Retinal pigment epithelial cell (primary cell): ENCODE measurements around the gene NRP2.

ENCODE experiments used
- DNase-seq: peaks from one replicate; pipeline ENCODE4 v3.0.0-alpha.2; 2010; ENCODE audit warnings: low read depth
- H3K4me3 ChIP-seq: 2 replicates; pipeline ENCODE4 v1.5.1; 2011; ENCODE audit warnings: mild to moderate bottlenecking, low read length, control low read depth, moderate library complexity
- TF ChIP-seq, protein P1 (sequence below): conservative IDR thresholded peaks from 2 replicates; pipeline ENCODE4 v1.5.1; 2011; ENCODE audit warnings: low read depth, low read length, control low read depth, inconsistent platforms

Gene NRP2

DNA sequence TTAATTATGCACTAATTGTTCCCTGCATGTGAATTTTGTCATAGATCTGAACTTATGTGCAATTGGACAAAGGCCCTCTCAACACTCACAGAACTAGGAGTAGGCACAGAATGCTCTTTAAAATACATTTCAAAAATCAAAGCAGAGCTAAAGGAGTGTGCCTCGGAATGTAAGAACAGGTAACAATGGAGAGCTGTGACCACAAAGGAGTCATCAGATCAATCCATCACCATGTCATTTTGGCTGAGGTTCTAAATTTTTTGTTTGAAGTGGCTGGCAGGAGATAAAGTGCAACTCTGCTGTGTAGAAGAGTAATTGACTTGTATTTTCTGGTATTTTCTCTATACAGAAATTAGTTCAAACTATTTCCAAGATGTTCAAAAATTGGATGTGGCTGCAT is 155.4 kb downstream of the NRP2 start:
- H3K4me3 ChIP-seq, result no peak overlapping the region
- TF ChIP-seq, protein P1, sequence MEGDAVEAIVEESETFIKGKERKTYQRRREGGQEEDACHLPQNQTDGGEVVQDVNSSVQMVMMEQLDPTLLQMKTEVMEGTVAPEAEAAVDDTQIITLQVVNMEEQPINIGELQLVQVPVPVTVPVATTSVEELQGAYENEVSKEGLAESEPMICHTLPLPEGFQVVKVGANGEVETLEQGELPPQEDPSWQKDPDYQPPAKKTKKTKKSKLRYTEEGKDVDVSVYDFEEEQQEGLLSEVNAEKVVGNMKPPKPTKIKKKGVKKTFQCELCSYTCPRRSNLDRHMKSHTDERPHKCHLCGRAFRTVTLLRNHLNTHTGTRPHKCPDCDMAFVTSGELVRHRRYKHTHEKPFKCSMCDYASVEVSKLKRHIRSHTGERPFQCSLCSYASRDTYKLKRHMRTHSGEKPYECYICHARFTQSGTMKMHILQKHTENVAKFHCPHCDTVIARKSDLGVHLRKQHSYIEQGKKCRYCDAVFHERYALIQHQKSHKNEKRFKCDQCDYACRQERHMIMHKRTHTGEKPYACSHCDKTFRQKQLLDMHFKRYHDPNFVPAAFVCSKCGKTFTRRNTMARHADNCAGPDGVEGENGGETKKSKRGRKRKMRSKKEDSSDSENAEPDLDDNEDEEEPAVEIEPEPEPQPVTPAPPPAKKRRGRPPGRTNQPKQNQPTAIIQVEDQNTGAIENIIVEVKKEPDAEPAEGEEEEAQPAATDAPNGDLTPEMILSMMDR, result no peak
- no peak for DNase-seq

GRCh38 chr2:205845446-205845845 is 163.1 kb downstream of the NRP2 start:
- TF ChIP-seq, protein P1, result no peak
- DNase-seq, result no peak
- H3K4me3 ChIP-seq, result no peak overlapping the region
